Measurements from ENCODE around the gene PCDH17.
A peak's percentile ranks its signal among the peaks of the same experiment; 100 is the strongest.

The PCDH17 gene

GRCh38 chr13:57631596-57632275, at the start of gene PCDH17:
TSS of gene PCDH17 (plus strand) at chr13:57631744. CDS start at chr13:57632547, 803 bp downstream.
- peak; percentile 89 for DNase-seq

GRCh38 chr13:57582032-57582431, 49.5 kb upstream of the PCDH17 start:
- DNase-seq, result no peak

- DNase-seq, result no peak
Measured at GRCh38 chr13:57583529-57583928, 48.0 kb upstream of the PCDH17 start.

- DNase-seq, result no peak
Measured at GRCh38 chr13:57588639-57589038, 42.9 kb upstream of the PCDH17 start.

- DNase-seq, result no peak
Measured at GRCh38 chr13:57595775-57596174, 35.8 kb upstream of the PCDH17 start.

- no peak for DNase-seq
Measured at GRCh38 chr13:57601536-57601935, 30.0 kb upstream of the PCDH17 start.

- DNase-seq, result no peak
Measured at GRCh38 chr13:57604442-57604841, 27.1 kb upstream of the PCDH17 start.

GRCh38 chr13:57611969-57612368, 19.6 kb upstream of the PCDH17 start:
- DNase-seq, result no peak

GRCh38 chr13:57612568-57612967, 19.0 kb upstream of the PCDH17 start:
- no peak for DNase-seq

GRCh38 chr13:57624565-57625435, 6.7 kb upstream of the PCDH17 start:
- DNase-seq, result peak; percentile 84

- DNase-seq, result peak; percentile 66
Measured at GRCh38 chr13:57627663-57628062, 3.9 kb upstream of the PCDH17 start.

- DNase-seq, result no peak
Measured at GRCh38 chr13:57629391-57629804, 2.1 kb upstream of the PCDH17 start.

GRCh38 chr13:57629821-57630235, 1.7 kb upstream of the PCDH17 start:
- DNase-seq, result peak; percentile 98

GRCh38 chr13:57630661-57631595, 616 bp upstream of the PCDH17 start:
- peak; percentile 83 for DNase-seq

GRCh38 chr13:57632276-57633140, 964 bp downstream of the PCDH17 start:
- peak; percentile 81 for DNase-seq

- DNase-seq, result peak; percentile 88
Measured at GRCh38 chr13:57633141-57633949, 1.8 kb downstream of the PCDH17 start.

- DNase-seq, result peak; percentile 81
Measured at GRCh38 chr13:57633950-57634838, 2.6 kb downstream of the PCDH17 start.

- DNase-seq, result no peak
Measured at GRCh38 chr13:57634839-57635165, 3.3 kb downstream of the PCDH17 start.

GRCh38 chr13:57635541-57636085, 4.1 kb downstream of the PCDH17 start:
- peak; percentile 35 for DNase-seq

- DNase-seq, result no peak
Measured at GRCh38 chr13:57636816-57637215, 5.3 kb downstream of the PCDH17 start.
